ENCODE results near the gene AHDC1.

- no peak for TF ChIP-seq CTCF (IDR thresholded peaks at IDR 0.05)
- no peak for TF ChIP-seq POLR2A (IDR thresholded peaks at IDR 0.05; ENCODE audit: low read depth)
Measured at GRCh38 chr1:27652111-27652864, 48.3 kb upstream of the AHDC1 start.

Data from esophagus muscularis mucosa (tissue), 3 donors.